HG03558 (cell line): Measurements from ENCODE around the gene KCNC4.

Experiments
- ATAC-seq: cut with Tn5 transposase; IDR thresholded peaks from one replicate; pipeline ENCODE4 v1.9.1; 2021; ENCODE audit warnings: moderate number of reproducible peaks; ENCODE audit not compliant: unreplicated experiment; ENCODE audit errors: extremely low read depth

The KCNC4 gene

GRCh38 chr1:110210604-110211495 is 736 bp downstream of the KCNC4 start:
- ATAC-seq = no peak

- ATAC-seq = no peak
These were observed 1.5 kb downstream of the KCNC4 start for GRCh38 chr1:110211496-110212168.

- ATAC-seq = no peak
These were observed 2.3 kb downstream of the KCNC4 start for GRCh38 chr1:110212169-110213142.

GRCh38 chr1:110213143-110213540 is 3.0 kb downstream of the KCNC4 start:
- ATAC-seq = no peak

GRCh38 chr1:110214454-110215404 is 4.6 kb downstream of the KCNC4 start:
- ATAC-seq = no peak

GRCh38 chr1:110215621-110216515 is 5.8 kb downstream of the KCNC4 start:
- no peak for ATAC-seq

GRCh38 chr1:110216844-110217444 is 6.8 kb downstream of the KCNC4 start:
- no peak for ATAC-seq

GRCh38 chr1:110218137-110218536 is 8.0 kb downstream of the KCNC4 start:
- ATAC-seq = no peak

- no peak for ATAC-seq
These were observed 8.6 kb downstream of the KCNC4 start for GRCh38 chr1:110218739-110219138.

GRCh38 chr1:110220324-110220723 is 10.2 kb downstream of the KCNC4 start:
- ATAC-seq = no peak

GRCh38 chr1:110221119-110221518 is 11.0 kb downstream of the KCNC4 start:
- no peak for ATAC-seq

- no peak for ATAC-seq
These were observed 13.0 kb downstream of the KCNC4 start for GRCh38 chr1:110223127-110223526.

- no peak for ATAC-seq
These were observed 13.5 kb downstream of the KCNC4 start for GRCh38 chr1:110223581-110223980.

- ATAC-seq = no peak
These were observed 14.3 kb downstream of the KCNC4 start for GRCh38 chr1:110224240-110224995.

- no peak for ATAC-seq
These were observed 15.1 kb downstream of the KCNC4 start for GRCh38 chr1:110225212-110225611.

- ATAC-seq = no peak
These were observed 15.8 kb downstream of the KCNC4 start for GRCh38 chr1:110225756-110226404.

GRCh38 chr1:110227774-110228173 is 17.7 kb downstream of the KCNC4 start:
- ATAC-seq = no peak
